CD4-positive, alpha-beta T cell treated with Interleukin-4 for 1 hour (primary cell): ENCODE data around the gene PTCD2.
"Not testable (repeated sequence)": the region's sequence is repeated elsewhere in the genome, so short reads cannot be mapped to it uniquely, and the experiment has no call there.

Experiments used
- DNase-seq, 2 donors: peaks; one replicate each; pipeline ENCODE4 v3.0.0-alpha.2; 2020 to 2022

PTCD2 gene

GRCh38 chr5:72319976-72320752 lies at the start of gene PTCD2, which contains the start of gene MRPS27:
PTCD2 (plus strand) TSS chr5:72320373; CDS start chr5:72320383, 10 bp downstream.
MRPS27 (minus strand) TSS chr5:72320240; CDS start chr5:72320221, 19 bp downstream.
- DNase-seq = peak; percentile 97

GRCh38 chr5:72271702-72272101 lies 48.5 kb upstream of the PTCD2 start:
- no peak for DNase-seq

DNA sequence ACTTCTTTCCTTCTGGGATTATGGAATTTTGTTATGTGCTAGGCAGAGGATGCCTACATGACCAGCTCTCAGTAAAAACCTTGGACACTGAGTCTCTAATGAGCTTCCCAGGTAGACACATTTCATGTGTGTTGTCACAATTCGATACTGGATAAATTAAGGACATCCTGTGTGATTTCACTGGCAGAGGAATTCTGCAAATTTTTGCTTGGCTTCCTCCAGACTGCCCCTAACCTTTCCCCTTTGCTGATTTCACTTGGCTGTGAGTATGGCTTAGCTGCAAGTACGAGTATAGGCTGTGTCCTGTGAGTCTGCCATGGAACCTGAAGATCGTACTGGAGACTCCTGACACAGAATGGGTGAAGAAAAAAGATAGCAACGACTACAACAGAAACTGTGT lies 47.8 kb upstream of the PTCD2 start:
- no peak for DNase-seq

- no peak for DNase-seq
Measured at GRCh38 chr5:72273547-72273946, 46.6 kb upstream of the PTCD2 start.

DNA sequence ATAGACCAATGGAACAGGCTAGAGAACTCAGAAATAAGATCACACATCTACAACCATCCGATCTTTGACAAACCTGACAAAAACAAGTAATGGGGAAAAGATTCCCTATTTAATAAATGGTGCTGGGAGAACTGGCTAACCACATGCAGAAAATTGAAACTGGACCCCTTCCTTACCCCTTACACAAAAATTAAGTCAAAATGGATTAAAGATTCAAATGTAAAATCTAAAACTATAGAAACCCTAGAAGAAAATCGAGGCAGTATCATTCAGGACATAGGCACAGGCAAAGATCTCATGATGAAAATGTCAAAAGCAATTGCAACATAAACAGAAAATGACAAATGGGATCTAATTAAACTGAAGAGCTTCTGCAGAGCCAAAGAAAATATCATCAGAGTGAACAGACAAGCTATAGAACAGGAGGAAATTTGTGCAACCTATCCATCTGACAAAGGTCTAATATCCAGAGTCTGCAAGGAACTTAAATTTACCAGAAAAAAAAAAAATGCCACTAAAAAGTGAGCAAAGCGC lies 43.9 kb upstream of the PTCD2 start:
- no peak for DNase-seq

DNA sequence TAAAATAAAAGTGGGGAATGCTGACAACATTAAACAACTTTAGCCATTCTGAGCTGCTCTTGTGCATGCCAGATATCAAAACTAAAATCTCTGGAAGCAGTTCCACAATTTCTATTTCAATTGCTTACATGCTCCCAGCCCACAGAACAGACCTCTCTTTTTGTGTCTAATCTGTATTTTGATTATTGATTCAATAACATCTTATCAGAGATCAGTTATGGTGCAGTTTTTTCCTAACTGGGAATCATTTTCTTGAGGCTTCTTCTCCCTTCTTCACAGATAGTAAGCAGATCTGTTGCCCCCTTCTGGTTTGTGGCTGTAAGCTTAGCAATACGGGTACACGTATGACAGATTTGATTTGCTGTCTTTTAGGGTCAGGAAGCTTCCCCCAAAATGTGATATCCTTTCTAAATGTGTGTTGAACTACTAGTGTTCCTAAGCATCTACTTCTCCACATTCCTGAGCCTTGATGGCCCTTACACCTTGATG lies 39.5 kb upstream of the PTCD2 start:
- no peak for DNase-seq

- DNase-seq = no peak
Measured at GRCh38 chr5:72281430-72281763, 38.8 kb upstream of the PTCD2 start.

DNA sequence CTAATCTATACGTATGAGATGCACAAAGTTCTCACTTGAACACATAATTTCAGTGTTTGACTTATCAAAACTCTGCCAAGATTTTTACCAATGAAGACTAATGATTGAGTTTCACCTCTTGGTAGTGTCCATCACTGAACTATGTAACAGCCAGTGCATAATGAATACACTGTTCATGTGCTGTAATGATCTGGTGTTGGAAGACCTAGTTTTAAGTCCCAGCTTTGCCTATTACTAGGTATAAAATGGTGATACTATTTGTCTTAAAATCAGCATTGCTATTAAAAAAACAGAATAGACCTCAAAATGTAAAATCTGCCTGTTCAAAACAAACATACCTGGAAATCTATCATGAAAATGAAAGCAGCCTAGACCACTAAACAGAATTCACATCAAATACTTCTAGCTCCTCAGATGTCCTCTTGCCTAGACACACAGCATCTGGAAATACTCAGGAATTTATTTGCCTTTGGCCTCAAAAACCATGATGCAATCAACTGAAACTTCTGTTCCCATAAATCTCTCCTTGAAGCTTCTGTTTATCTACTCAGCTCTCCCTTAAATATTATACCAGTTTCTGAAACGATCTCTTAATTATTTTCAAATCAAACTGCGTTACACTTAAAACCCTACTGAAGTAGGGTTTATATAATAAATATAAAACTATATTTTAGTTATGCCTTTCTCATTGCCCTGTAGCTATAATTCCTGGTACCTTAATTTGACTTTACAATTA lies 38.2 kb upstream of the PTCD2 start:
- DNase-seq = no peak

DNA sequence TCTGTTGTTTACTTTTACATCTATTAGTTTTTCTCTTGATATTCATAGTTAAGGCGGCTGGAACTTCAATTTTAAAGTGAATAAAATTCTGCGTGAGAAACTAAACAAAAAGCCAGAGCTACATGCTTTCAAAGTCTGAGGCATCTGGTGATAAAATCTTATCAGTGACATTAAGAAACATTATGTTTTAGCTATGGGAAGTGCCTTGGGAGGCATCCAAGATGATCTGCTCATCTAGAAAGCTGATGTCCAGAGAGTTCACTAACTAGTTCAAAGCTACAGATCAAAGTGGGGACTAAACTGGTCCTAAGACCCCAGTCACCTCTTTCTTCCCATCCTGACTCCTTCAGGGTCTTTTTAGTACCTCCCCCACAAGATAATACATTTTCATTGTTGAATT lies 37.3 kb upstream of the PTCD2 start:
- DNase-seq = no peak

DNA sequence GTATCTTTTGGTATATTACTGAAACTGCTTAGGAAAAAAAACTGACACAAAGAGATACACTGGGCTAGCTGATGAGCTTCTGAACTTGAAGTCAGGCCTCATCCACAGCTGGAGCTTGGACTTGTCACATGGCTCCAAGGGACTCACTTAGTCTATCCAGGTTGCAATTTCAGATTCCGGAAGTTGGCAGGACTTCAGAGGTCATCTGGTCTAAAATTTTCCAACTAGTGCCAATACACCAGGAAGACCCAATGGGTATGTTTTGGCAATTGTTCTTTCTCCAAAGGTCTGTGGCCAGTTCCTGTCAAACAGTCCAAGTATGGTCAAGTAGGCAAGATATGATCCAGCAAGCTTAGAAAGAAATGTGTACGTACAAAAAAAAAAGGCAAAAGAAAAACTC lies 36.8 kb upstream of the PTCD2 start:
- DNase-seq = no peak

GRCh38 chr5:72284559-72285423 lies 35.4 kb upstream of the PTCD2 start:
- no peak for DNase-seq

- no peak for DNase-seq
Measured at GRCh38 chr5:72285424-72285821, 34.8 kb upstream of the PTCD2 start.

- no peak for DNase-seq
Measured at GRCh38 chr5:72286798-72287197, 33.4 kb upstream of the PTCD2 start.

DNA sequence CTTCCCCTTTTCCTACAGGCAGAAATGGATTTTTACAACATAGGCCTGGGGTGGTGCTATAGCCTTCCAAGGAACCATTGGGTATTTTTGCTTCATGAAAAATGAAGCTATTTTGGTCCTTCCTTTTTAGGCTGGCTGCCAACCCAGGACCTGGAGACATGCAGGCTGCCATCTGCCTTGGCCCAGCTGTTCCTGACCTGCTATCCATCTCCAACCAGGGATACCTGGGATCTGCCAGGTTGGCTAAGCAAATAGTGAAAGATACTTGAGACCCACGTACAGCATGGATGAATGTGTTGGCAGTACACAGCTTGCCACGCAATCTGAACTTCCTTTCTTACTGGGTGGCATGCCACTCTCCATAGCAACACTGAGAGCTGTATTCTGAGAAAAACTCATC lies 31.2 kb upstream of the PTCD2 start:
- DNase-seq = no peak

GRCh38 chr5:72290356-72291133 lies 29.6 kb upstream of the PTCD2 start:
- no peak for DNase-seq

GRCh38 chr5:72291601-72292000 lies 28.6 kb upstream of the PTCD2 start:
- DNase-seq = no peak

DNA sequence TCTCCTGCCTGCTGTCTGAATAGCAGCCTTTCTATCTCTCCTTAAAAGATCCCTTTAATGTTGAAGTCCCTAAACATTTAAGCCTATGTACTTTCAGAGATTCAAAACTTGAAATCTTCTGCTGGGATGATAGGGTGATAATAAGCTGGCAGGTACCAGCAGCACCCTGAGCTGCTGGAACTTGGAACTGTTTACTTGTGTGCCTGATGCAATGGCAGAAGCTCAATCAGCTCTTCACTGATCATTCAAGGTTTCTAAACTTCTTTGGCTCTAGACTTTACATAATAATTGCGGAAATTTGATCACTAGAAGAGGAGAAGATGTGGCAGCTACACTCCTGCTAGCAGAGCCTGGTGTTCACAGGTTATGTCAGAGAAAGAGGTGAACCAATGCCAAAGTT lies 27.8 kb upstream of the PTCD2 start:
- no peak for DNase-seq

DNA sequence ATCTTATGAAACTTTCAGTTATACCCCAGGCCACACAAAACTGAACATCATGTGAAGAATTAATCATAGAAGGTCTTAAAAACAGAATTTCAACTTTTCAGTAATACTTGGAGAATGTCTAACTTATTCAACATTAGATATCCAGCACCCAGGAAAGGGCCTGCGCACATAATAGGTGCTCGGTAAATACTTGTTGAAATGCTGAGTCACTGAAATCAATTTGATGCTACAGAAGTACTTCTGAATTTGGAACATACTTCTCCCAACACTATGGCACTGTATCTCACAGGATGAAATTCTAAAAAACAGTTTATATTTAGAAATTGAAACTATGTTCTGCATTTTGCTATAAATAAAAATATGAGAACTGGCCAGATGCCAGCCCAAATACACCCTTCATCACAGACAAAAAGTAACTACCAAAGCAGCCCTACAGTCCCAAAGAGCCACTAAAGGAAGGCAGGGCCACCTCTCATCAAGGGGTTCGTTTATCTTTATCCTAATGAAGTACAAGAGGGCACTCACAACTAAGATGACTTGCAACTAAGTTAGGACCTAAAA lies 26.6 kb upstream of the PTCD2 start:
- DNase-seq = no peak

DNA sequence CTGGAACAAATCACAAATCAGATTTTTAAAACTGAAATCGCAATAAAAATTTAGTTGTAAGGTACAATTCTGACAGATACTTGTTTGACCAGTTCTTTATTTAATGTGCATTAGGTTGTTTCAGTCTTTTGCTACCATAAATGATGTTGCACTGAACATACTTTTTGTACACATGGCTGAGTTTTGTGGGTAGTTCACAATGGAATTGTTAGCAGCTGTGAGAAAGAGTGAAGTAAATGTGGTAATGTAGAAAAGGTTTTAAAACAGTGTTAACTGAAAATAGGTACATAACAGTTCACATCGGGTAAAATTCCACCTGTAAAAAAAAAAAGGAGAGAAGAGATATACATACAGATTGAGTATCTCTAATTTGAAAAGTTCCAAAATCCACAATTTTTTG lies 25.7 kb upstream of the PTCD2 start:
- no peak for DNase-seq

DNA sequence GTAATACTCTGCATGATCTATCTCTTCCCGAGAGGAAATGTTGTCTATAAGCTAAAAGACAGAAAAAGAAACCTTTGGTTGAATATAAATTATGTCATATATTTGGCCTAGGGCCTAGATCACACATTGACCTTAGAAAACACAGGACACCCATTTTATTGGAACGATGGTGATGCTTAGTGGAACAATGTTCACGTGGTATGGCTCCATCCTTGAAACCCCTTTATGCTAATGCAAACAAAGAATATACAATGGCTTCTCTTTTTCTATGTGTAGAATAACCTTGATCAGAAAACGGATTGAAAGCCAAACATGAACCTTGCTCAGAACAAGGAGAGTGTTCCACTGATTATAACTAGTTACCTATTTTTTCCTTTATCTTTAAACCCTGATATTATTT lies 24.6 kb upstream of the PTCD2 start:
- DNase-seq = no peak

GRCh38 chr5:72296256-72296655 lies 23.9 kb upstream of the PTCD2 start:
- no peak for DNase-seq

DNA sequence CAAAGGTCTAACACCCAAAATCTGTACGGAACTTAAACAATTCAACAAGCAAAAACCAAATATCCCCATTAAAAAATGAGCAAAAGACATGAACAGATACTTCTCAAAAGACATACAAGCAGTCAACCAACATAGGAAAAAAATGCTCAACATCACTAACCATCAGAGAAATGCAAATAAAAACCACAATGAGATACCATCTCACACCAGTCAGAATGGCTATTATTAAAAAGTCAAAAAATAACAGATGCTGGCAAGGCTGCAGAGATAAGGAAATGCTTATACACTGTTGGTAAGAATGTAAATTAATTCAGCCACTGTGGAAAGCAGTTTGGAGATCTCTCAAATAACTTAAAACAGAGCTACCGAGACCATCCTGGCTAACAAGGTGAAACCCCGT lies 22.0 kb upstream of the PTCD2 start:
- DNase-seq = not testable (repeated sequence)
